Activated naive CD8-positive, alpha-beta T cell treated with anti-CD3 and anti-CD28 coated beads, Interleukin-2, amount 50 U/mL, for 24 hours (primary cell): ENCODE measurements around the gene KRT72.
"Not testable (repeated sequence)": the region's sequence is repeated elsewhere in the genome, so short reads cannot be mapped to it uniquely, and the experiment has no call there.

ENCODE experiments used
- ATAC-seq: fragments of 150-1000 bp; cut with Tn5 transposase; one replicate; pipeline ENCODE4 v1.10.0; 2021
- DNase-seq: peaks from one replicate; pipeline ENCODE4 v3.0.0; 2021
- H3K27ac Mint-ChIP-seq: one replicate; pipeline ENCODE4 v1.8.0; 2021; ENCODE audit warnings: mild to moderate bottlenecking, mixed read lengths
- H3K27me3 Mint-ChIP-seq: one replicate; pipeline ENCODE4 v1.8.0; 2021; ENCODE audit warnings: mixed read lengths
- H3K36me3 Mint-ChIP-seq: one replicate; pipeline ENCODE4 v1.8.0; 2021; ENCODE audit warnings: low read depth, mixed read lengths
- H3K4me1 Mint-ChIP-seq: one replicate; pipeline ENCODE4 v1.8.0; 2021; ENCODE audit warnings: mixed read lengths
- H3K4me3 Mint-ChIP-seq: one replicate; pipeline ENCODE4 v1.8.0; 2021; ENCODE audit warnings: mild to moderate bottlenecking, moderate library complexity, mixed read lengths
- H3K9me3 Mint-ChIP-seq: one replicate; pipeline ENCODE4 v1.8.0; 2021; ENCODE audit warnings: mixed read lengths

KRT72 gene

DNA sequence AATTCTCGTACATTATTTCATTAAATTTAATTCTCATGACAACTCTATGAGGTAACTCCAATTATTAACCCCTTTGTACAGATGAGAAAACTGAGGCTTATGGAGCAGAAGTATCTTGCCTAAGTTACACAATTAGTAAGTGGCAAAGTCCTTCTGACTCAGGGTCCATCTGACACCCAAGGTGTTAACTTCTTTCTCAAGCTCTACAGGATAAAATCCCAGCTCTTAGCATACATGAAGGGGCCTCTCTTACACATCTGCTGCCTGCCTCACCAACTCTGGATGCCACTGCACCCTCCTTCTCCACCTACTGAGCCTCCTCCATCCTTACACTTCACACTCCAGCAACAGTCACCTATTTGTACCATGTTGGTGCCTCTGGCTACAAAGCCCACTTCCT, 4.3 kb upstream of the KRT72 start:
- DNase-seq: no peak
- ATAC-seq: no peak
- H3K9me3 Mint-ChIP-seq: no peaks in the 10 kb centered on the region
- no peaks in the 10 kb centered on the region for H3K27me3 Mint-ChIP-seq
- no peaks in the 10 kb centered on the region for H3K36me3 Mint-ChIP-seq
- peaks cover 73% of the 10 kb centered on the region for H3K4me1 Mint-ChIP-seq
- no peak overlapping the region for H3K27ac Mint-ChIP-seq
- H3K4me3 Mint-ChIP-seq: no peak overlapping the region

DNA sequence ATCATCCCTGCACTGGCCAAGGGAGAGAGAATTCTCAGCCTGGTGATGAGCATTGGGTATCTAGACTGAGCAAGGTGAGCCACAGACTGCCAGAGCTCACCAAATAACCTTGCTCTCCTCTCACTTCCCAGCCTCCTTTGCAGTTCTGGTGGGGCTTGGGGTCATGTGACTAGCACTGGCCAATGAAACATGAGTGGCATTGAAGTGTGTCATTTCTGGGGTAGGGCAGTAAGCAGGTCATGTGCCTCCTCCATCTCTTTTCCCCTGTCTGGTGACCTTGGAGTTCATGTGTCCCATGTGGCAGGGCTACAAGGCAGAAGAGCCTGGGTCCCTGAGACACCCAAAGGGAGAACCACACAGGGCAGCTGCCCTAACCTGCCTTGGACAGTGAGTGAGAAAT, 3.6 kb upstream of the KRT72 start:
- H3K9me3 Mint-ChIP-seq: no peaks in the 10 kb centered on the region
- ATAC-seq (no peak), DNase-seq (no peak)
- H3K4me3 Mint-ChIP-seq: no peak overlapping the region
- no peaks in the 10 kb centered on the region for H3K36me3 Mint-ChIP-seq
- peaks cover 68% of the 10 kb centered on the region for H3K4me1 Mint-ChIP-seq
- H3K27me3 Mint-ChIP-seq: no peaks in the 10 kb centered on the region
- no peak overlapping the region for H3K27ac Mint-ChIP-seq

DNA sequence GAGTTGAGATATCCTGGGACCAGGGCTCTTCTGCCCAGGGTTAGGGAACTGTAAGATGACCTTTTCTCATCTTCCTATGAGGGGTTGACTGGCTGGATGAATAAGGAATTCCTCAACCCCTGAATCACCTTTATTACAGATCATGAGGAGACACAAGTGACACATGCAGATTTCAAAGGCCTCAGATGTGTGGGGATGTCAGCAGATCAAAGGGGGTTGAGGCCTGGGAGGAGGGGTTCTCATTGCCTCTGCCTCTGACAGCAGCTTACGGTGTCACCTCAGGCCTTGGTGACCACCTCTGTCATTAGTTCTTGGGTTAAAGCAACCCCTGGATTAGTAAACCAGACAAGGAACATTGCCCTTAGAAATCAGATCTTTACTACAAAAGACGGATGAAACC, 2.1 kb upstream of the KRT72 start:
- Mint-ChIP-seq H3K27ac (no peak overlapping the region), H3K4me3 (no peak overlapping the region)
- peak; percentile 59 for ATAC-seq

DNA sequence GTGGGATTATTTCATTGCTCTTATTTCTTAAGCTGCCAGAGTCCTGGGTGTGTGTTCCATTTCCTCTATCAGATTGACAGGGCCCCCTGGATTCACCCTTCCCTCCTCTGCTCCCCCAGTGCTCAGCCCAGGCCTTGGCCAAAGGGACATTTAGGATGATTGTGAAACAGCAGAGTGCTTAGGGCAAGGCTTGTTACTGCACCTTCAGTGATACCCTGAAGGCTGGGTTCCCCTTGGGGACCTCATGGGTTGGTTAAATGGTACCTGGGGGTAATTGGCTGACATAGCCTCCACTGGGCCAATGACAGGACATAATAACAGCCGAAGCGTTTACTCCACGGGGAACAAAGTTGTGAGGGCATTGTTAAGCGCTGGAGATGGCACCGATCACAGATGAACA, 1.3 kb upstream of the KRT72 start:
- H3K4me3 Mint-ChIP-seq: no peak overlapping the region
- DNase-seq (no peak), ATAC-seq (no peak)
- H3K9me3 Mint-ChIP-seq: no peaks in the 10 kb centered on the region
- no peaks in the 10 kb centered on the region for H3K27me3 Mint-ChIP-seq
- H3K36me3 Mint-ChIP-seq: no peaks in the 10 kb centered on the region
- peaks cover 47% of the 10 kb centered on the region for H3K4me1 Mint-ChIP-seq
- no peak overlapping the region for H3K27ac Mint-ChIP-seq

More for the DNA sequence above, 2.1 kb upstream of the KRT72 start:
- H3K36me3 Mint-ChIP-seq: no peaks in the 10 kb centered on the region
- peaks cover 54% of the 10 kb centered on the region for H3K4me1 Mint-ChIP-seq
- no peak for DNase-seq
- H3K27me3 Mint-ChIP-seq: no peaks in the 10 kb centered on the region
- H3K9me3 Mint-ChIP-seq: no peaks in the 10 kb centered on the region

DNA sequence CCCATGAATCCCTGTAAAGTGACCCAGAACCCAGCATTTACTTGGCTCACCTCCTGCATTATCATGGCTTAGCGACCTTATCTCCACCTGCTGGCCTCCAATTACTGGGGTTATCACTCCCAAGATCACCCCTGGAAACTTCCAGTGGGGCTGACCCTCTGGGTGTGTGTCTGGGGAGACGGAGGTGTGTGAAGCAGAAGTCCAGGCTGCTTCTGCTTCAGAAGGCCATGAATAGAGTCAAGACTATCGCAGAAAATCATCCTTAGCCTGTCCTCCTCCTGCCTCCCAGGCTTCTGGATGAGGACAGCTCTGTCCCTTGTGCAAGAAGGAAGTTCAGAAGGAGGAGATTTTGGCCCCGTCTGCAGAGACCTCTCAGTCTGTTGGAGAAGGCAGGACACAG, 408 bp upstream of the KRT72 start:
- Mint-ChIP-seq H3K9me3 (no peaks in the 10 kb centered on the region), H3K27me3 (no peaks in the 10 kb centered on the region), H3K4me1 (peaks cover 40% of the 10 kb centered on the region), H3K27ac (no peak overlapping the region), H3K36me3 (no peaks in the 10 kb centered on the region), H3K4me3 (no peak overlapping the region)
- ATAC-seq: no peak
- DNase-seq: no peak

DNA sequence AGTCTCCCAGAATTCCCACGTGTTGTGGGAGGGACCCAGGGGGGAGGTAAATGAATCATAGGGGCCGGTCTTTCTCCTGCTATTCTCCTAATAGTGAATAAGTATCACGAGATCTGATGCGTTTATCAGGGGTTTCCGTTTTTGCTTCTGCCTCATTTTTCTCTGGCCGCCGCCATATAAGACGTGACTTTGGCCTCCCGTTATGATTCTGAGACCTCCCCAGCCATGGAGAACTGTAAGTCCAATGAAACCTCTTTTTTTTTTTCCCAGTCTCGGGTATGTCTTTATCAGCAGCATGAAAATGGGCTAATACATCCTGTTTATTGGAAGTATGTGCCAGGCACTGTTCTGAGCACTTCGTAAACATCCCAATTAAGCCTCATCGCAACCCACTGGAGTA, 788 bp downstream of the KRT72 start:
- DNase-seq (no peak), ATAC-seq (no peak)
- H3K27ac Mint-ChIP-seq: no peak overlapping the region
- H3K4me3 Mint-ChIP-seq: no peak overlapping the region
- no peaks in the 10 kb centered on the region for H3K9me3 Mint-ChIP-seq
- H3K4me1 Mint-ChIP-seq: peaks cover 31% of the 10 kb centered on the region
- no peaks in the 10 kb centered on the region for H3K27me3 Mint-ChIP-seq
- H3K36me3 Mint-ChIP-seq: no peaks in the 10 kb centered on the region

DNA sequence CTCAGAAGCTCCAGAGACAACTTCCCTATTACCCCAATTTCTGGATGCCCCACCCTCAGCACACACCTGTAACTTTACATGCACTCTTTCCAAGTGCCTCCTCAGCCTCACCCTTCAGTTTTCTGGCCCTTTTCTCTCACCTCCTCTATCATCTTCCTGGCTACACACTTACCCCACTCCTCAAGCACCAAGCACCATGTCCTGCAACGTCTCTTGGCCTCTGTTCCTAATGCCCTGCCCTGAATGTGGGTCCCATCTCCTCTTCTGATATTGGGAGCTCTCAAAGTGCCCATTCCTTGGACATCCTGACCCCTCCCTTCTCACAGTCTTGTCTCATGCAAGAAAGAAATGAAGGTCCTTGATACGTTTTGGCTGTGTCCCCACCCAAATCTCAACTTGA, 1.2 kb downstream of the KRT72 start:
- Mint-ChIP-seq H3K9me3 (no peaks in the 10 kb centered on the region), H3K36me3 (no peaks in the 10 kb centered on the region), H3K4me1 (peaks cover 28% of the 10 kb centered on the region), H3K27ac (no peak overlapping the region), H3K27me3 (no peaks in the 10 kb centered on the region), H3K4me3 (no peak overlapping the region)
- ATAC-seq: no peak
- DNase-seq: no peak

DNA sequence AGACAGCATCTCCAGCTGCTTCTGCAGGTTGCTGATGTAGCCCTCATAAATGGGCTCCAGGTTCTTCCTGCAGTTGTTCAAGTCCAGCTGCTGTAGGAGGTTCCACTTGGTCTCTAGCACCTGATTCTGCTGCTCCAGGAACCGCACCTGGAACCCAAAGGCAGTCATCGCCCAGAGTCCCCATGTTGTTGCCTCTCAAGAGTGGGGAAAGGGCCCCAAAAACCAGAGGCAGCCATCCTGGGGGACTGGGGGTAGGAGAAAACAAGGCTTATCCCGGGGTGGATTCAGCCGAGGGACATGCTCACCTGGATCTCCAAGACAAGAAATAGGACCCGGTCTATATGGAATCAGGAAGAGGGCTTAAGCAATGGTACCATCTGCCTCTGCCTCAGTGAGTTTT, 2.3 kb downstream of the KRT72 start:
- no peaks in the 10 kb centered on the region for H3K36me3 Mint-ChIP-seq
- peaks cover 18% of the 10 kb centered on the region for H3K4me1 Mint-ChIP-seq
- no peaks in the 10 kb centered on the region for H3K9me3 Mint-ChIP-seq
- H3K27me3 Mint-ChIP-seq: no peaks in the 10 kb centered on the region
- no peak overlapping the region for H3K27ac Mint-ChIP-seq
- no peak overlapping the region for H3K4me3 Mint-ChIP-seq
- no peak for DNase-seq
- no peak for ATAC-seq

DNA sequence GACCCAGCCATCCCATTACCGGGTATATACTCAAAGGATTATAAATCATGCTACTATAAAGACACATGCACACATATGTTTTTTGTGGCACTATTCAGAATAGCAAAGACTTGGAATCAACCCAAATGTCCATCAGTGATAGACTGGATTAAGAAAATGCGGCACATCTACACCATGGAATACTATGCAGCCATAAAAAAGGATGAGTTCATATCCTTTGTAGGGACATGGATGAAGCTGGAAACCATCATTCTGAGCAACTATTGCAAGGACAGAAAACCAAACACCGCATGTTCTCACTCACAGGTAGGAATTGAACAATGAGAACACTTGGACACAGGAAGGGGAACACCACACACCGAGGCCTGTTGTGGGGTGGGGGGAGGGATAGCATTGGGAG, 7.0 kb downstream of the KRT72 start:
- H3K36me3 Mint-ChIP-seq, H3K27ac Mint-ChIP-seq, DNase-seq, H3K27me3 Mint-ChIP-seq, H3K4me3 Mint-ChIP-seq, ATAC-seq, H3K4me1 Mint-ChIP-seq, H3K9me3 Mint-ChIP-seq: not testable (repeated sequence)

DNA sequence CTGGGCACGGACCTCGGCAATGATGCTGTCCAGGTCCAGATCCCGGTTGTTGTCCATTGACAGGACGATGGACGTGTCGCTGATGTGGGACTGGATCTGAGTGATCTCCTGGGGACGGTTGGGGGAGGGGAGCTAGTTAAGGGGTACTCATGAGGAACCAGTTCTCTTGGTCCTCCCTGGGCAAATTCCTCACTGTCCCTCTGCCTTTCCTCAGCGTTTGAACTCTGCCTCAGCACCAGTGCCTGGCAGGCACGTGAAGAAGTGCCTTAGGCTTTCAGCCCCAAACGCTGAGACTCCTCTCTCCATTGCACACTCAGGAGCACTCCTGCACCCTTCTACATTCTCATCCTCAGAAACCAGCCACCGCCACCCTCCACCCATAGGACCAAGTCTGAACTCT, 9.7 kb downstream of the KRT72 start:
- H3K36me3 Mint-ChIP-seq: no peaks in the 10 kb centered on the region
- DNase-seq: no peak
- H3K4me3 Mint-ChIP-seq: no peak overlapping the region
- no peaks in the 10 kb centered on the region for H3K27me3 Mint-ChIP-seq
- no peak for ATAC-seq
- no peaks in the 10 kb centered on the region for H3K9me3 Mint-ChIP-seq
- peaks cover 7% of the 10 kb centered on the region for H3K4me1 Mint-ChIP-seq
- no peak overlapping the region for H3K27ac Mint-ChIP-seq

DNA sequence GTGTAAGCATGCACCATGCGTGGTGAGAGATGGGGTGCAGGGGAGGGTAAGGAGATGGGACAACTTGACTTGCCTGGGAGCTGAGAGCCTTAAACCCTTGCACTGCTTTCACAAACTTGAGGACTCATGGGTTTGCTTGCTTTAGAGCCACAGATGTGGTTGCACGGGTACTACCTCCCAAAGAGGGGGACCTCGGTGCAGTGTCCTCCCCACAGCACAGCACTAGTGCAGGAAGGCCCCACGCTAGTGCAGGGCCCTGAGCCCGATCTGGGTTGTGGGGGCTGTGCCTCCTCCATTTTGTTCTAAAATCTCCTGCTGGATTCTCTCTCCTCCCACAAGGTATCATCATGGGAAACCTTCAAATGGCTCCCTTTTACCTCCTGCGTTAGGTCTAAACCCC, 11.2 kb downstream of the KRT72 start:
- no peak overlapping the region for H3K27ac Mint-ChIP-seq
- no peak for ATAC-seq
- no peak for DNase-seq
- no peak overlapping the region for H3K4me3 Mint-ChIP-seq
- H3K4me1 Mint-ChIP-seq: peaks cover 19% of the 10 kb centered on the region
- no peaks in the 10 kb centered on the region for H3K27me3 Mint-ChIP-seq
- no peaks in the 10 kb centered on the region for H3K9me3 Mint-ChIP-seq
- H3K36me3 Mint-ChIP-seq: no peaks in the 10 kb centered on the region

DNA sequence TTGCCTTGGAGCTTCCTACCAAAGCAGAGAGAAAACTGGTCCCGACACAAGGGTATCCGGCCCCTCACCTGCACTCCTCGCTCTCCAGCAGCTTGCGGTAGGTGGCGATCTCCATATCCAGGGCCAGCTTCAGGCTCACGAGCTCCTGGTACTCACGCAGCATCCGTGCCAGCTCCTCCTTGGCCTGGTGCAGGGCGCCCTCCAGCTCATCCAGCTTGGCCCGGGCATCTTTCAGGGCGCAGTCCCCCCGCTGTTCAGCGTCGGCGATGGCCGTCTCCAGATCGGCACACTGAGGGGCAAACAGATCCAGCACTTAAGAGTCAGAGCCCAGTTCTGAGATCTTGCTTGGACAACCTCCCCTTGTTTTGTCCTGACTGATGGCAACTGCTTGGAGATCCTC, 13.7 kb downstream of the KRT72 start:
- Mint-ChIP-seq H3K27ac (no peak overlapping the region), H3K4me1 (peaks cover 27% of the 10 kb centered on the region), H3K9me3 (no peaks in the 10 kb centered on the region), H3K4me3 (no peak overlapping the region), H3K36me3 (no peaks in the 10 kb centered on the region), H3K27me3 (no peaks in the 10 kb centered on the region)
- DNase-seq: no peak
- no peak for ATAC-seq

DNA sequence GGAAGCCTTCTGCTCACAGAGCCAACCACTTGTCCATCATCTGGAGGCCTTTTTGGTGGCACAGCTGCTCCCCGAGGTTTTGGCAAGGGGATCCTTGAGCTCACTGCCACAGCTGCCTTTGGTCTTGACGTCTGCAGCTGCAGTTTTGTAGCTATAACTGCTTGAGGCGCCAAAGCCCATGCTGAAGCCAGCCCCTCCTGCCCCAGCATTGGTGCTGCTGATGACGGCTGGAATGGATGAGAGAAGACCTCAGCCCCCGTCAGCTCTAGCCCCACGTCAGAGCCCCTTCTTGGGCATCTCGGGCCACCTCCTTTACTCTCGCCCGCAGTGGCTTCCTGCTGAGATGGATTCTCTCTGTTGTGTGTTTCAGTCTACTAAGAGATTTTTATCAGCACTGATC, 15.3 kb downstream of the KRT72 start:
- H3K27ac Mint-ChIP-seq: no peak overlapping the region
- ATAC-seq (peak; percentile 34), DNase-seq (peak; percentile 39)
- no peak overlapping the region for H3K4me3 Mint-ChIP-seq
- H3K27me3 Mint-ChIP-seq: no peaks in the 10 kb centered on the region
- no peaks in the 10 kb centered on the region for H3K36me3 Mint-ChIP-seq
- no peaks in the 10 kb centered on the region for H3K9me3 Mint-ChIP-seq
- H3K4me1 Mint-ChIP-seq: peaks cover 27% of the 10 kb centered on the region

DNA sequence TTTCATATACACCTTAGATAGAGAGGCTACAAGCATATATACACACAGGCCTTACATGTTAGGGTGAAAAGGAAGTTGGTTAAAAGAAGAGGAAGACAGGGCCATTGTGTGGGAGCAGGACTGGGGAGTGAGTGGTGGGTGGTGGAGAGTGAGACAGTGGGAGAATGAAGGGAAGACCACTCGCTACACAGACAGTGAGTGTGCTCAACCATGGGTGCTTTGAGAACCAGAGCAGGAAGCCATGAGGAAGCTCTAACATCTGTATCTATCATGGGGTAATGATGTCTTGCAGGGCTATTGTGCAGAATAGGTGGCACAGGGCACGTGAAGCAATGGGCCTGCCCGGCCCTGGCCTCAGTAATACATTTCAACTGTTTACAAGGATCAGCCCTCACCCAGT, 16.2 kb downstream of the KRT72 start:
- H3K36me3 Mint-ChIP-seq: no peaks in the 10 kb centered on the region
- no peak for DNase-seq
- no peaks in the 10 kb centered on the region for H3K27me3 Mint-ChIP-seq
- H3K9me3 Mint-ChIP-seq: no peaks in the 10 kb centered on the region
- H3K4me1 Mint-ChIP-seq: peaks cover 30% of the 10 kb centered on the region
- no peak overlapping the region for H3K27ac Mint-ChIP-seq
- H3K4me3 Mint-ChIP-seq: no peak overlapping the region
- ATAC-seq: no peak

DNA sequence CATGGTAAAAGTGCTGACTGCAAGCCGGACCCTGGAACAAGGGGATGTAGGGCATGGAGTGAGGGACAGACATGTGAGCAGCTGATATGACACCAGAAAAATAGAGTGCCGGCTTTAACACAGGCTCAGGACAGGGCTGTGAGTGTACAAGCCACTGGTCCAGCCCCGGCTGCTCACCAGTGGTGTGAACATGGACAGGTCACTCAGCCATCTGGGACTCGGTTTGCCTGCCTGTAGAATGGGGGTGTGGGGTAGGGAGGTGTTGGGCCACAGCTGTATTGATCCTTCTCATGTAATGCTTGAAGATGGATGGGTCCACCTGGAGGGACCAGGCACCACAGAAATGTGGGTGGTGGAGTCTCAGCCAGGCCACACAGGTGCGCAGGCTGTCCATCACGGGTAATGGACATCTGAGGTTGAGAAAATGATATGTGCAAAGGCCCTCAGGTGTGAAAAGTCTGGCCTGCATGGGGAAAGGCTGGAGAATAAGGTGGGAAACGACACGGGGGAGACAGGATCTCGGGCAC, 17.0 kb downstream of the KRT72 start:
- Mint-ChIP-seq H3K4me3 (no peak overlapping the region), H3K36me3 (no peaks in the 10 kb centered on the region), H3K4me1 (peaks cover 30% of the 10 kb centered on the region), H3K27me3 (no peaks in the 10 kb centered on the region), H3K27ac (no peak overlapping the region), H3K9me3 (no peaks in the 10 kb centered on the region)
- DNase-seq (no peak), ATAC-seq (no peak)

DNA sequence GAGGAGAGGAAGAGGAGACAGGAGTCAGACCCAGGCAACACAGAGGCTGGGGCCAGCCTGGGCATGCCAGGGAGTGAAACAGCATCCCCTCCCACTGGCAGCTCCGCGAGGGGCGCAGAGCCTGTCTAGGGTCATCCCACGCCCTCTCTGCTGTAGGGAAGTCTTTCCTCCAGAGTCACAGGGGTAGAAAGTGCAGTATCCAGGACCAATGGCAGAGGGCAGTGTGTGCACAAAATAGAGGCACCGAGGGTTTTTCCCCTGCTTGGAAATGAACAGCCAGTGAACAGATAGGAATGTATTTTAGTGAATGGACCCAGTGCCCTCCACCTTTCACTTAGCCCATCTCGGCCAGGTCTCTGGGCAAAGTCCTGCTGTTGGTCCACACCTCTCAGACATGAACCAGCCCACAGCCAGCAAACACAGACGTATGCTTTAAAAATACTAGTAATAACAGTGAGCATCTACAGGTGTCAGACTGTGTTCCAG, 18.2 kb downstream of the KRT72 start:
- Mint-ChIP-seq H3K9me3 (no peaks in the 10 kb centered on the region), H3K27me3 (no peaks in the 10 kb centered on the region), H3K36me3 (no peaks in the 10 kb centered on the region), H3K4me1 (peaks cover 30% of the 10 kb centered on the region), H3K27ac (no peak overlapping the region), H3K4me3 (no peak overlapping the region)
- DNase-seq (peak; percentile 68), ATAC-seq (peak; percentile 70)
